Pancreas (tissue), 10 donors: Measurements from ENCODE around the gene KLK5. TPM values are rescaled to one million over a fixed set of nuclear protein-coding genes. Genes with fewer than 3 reads are reported as not detected.

ENCODE experiments used
- ATAC-seq, 4 donors: fragments of 200-7000 bp; cut with Tn5 transposase; one replicate each; pipeline versions ENCODE4 v1.8.0 to v1.9.1; 2020; ENCODE audit warnings: mild to moderate bottlenecking in 4 of 4, moderate library complexity in 4 of 4
- DNase-seq, 6 donors: peaks; one replicate each; pipeline ENCODE4 v3.0.0-alpha.2; 2020
- FAIRE-seq: peaks from 2 replicates; lab custom pipeline; 2012; peaks lifted over from hg19 to GRCh38; lab: Jason Lieb, UNC
- H3K27ac ChIP-seq, 4 donors: fragments of 200-600 bp; sonication (generic); 1 replicate in 3 of 4; 2 replicates in 1 of 4; pipeline versions ENCODE4 v1.5.0 to v1.8.0; 2020
- H3K27me3 ChIP-seq, 4 donors: fragments of 200-600 bp; one replicate each; pipeline ENCODE4 v1.8.0; 2021
- H3K36me3 ChIP-seq, 3 donors: fragments of 200-600 bp; sonication (generic) in 1 of 3; one replicate each; pipeline versions ENCODE4 v1.5.0 to v1.8.0; 2020 to 2021
- H3K4me1 ChIP-seq, 3 donors: fragments of 200-600 bp; one replicate each; pipeline ENCODE4 v1.8.0; 2021
- H3K4me3 ChIP-seq, 4 donors: fragments of 200-600 bp; sonication (generic) in 2 of 4; one replicate each; pipeline versions ENCODE4 v1.5.0 to v1.8.0; 2020 to 2021
- H3K9me3 ChIP-seq, 4 donors: fragments of 200-600 bp; one replicate each; pipeline ENCODE4 v1.8.0; 2021
- CTCF ChIP-seq, 4 donors: fragments of 200-600 bp; sonication (generic) in 3 of 4; IDR thresholded peaks; one replicate each; pipeline versions ENCODE4 v1.5.0 to v1.8.0; 2021; ENCODE audit warnings: antibody characterized with exemption in 4 of 4
- WGBS, 2 donors: extraction: QIAGEN DNeasy Blood & Tissue Kit; methylation state at CpG; one replicate each; pipeline ENCODE4 v1.1.7; 2013; 5-methylcytosine and 5-hydroxymethylcytosine counted together
- intact Hi-C, 3 donors: fragments of 100-400 bp; cut with DNase I; formaldehyde crosslinking; loops; one replicate each; pipeline versions ENCODE4 v1.11.1 to v1.14.2; 2022
- polyA plus RNA-seq, 2 donors: library from polyadenylated mRNA; stranded (reverse); fragments of 200-250 nt; gene quantifications; one replicate each; pipeline ENCODE4 v1.2.3, GENCODE V29; 2013
- total RNA-seq, 6 donors: library from RNA; stranded (reverse); fragmentation: NEBNext Ultra II Directional in 4 of 6; extraction: Animal tissue kit (Norgen Biotek cat#: 25700) in 4 of 6; gene quantifications; one replicate each; pipeline versions ENCODE4 v1.2.1 to v1.2.4, GENCODE V29; 2021 to 2023
- donor health status: healthy with polysubstance abuse.
- donor health status: DM: no; HTN: no; CAD: no; lungs with moderate emphysema.
- donor health status: DM: no; HTN: no; CAD: no.
- donor health status: control.
- donor health status: control.
- donor health status: Bipolar disorder and iron deficiency.
- donor health status: DM: yes; HTN: yes; CAD: no.
- donor health status: DM: no; HTN: no; CAD: no.
- donor health status: DM: no; HTN: no; CAD: no.
- donor health status: DM: yes; HTN: yes; CAD: no.

The KLK5 gene
- total and polyA plus RNA-seq, 8 donors, result 0.11 TPM; not detected in 7

GRCh38 chr19:50926144-50926543, 26.7 kb downstream of the KLK5 start:
- no peak for ATAC-seq
- peaks cover 0 to 29% (median 0%) of the 10 kb centered on the region in 4 donors for H3K27me3 ChIP-seq
- no peaks in the 10 kb centered on the region for H3K4me1 ChIP-seq
- DNase-seq, result no peak
- no peak for FAIRE-seq
- TF ChIP-seq CTCF (IDR thresholded peaks at IDR 0.05), result no peak
- 60 to 67% methylated on average over 11 of the region's 11 CpGs for WGBS, 2 donors
- intact Hi-C loops, result no loop called here
- H3K36me3 ChIP-seq, result no peaks in the 10 kb centered on the region
- no peak overlapping the region for H3K4me3 ChIP-seq
- H3K9me3 ChIP-seq, result no peaks in the 10 kb centered on the region
- H3K27ac ChIP-seq, result no peak overlapping the region

- intact Hi-C loops, result no loop called here
- no peak for ATAC-seq
- FAIRE-seq, result no peak
- H3K27me3 ChIP-seq, result peaks cover 0 to 27% (median 0%) of the 10 kb centered on the region in 4 donors
- H3K4me1 ChIP-seq, result no peaks in the 10 kb centered on the region
- WGBS, 2 donors, result 78 to 86% methylated on average over 2 of the region's 2 CpGs
- H3K4me3 ChIP-seq, result no peak overlapping the region
- no peak overlapping the region for H3K27ac ChIP-seq
- no peaks in the 10 kb centered on the region for H3K9me3 ChIP-seq
- DNase-seq, result no peak
- H3K36me3 ChIP-seq, result no peaks in the 10 kb centered on the region
- no peak for TF ChIP-seq CTCF (IDR thresholded peaks at IDR 0.05)
These were observed 27.1 kb downstream of the KLK5 start for GRCh38 chr19:50925734-50926133.

GRCh38 chr19:50924586-50924985, 28.3 kb downstream of the KLK5 start:
- no peak for DNase-seq
- H3K4me1 ChIP-seq, result no peaks in the 10 kb centered on the region
- intact Hi-C loops, result no loop called here
- WGBS, 2 donors, result 44 to 45% methylated on average over 6 of the region's 6 CpGs
- no peak for TF ChIP-seq CTCF (IDR thresholded peaks at IDR 0.05)
- no peak for ATAC-seq
- no peaks in the 10 kb centered on the region for H3K9me3 ChIP-seq
- peaks cover 0 to 35% (median under 1%) of the 10 kb centered on the region in 4 donors for H3K27me3 ChIP-seq
- FAIRE-seq, result no peak
- no peak overlapping the region for H3K4me3 ChIP-seq
- no peaks in the 10 kb centered on the region for H3K36me3 ChIP-seq
- no peak overlapping the region for H3K27ac ChIP-seq

- FAIRE-seq (no peak), DNase-seq (peak; percentile 65 to 89 (median 79)), ATAC-seq (peak; percentile 99 to 100 (median 100))
- no peaks in the 10 kb centered on the region for H3K36me3 ChIP-seq
- 26% methylated on average over 21 of the region's 21 CpGs for WGBS, 2 donors
- peak; percentile 84 to 94 (median 90) for TF ChIP-seq CTCF (IDR thresholded peaks at IDR 0.05)
- no peak overlapping the region for H3K27ac ChIP-seq
- no peak overlapping the region for H3K4me3 ChIP-seq
- intact Hi-C loops, result no loop called here
- H3K4me1 ChIP-seq, result no peaks in the 10 kb centered on the region
- H3K9me3 ChIP-seq, result no peaks in the 10 kb centered on the region
- H3K27me3 ChIP-seq, result peaks cover 0 to 26% (median 2%) of the 10 kb centered on the region in 4 donors
These were observed 30.5 kb downstream of the KLK5 start for GRCh38 chr19:50922317-50922853.
